Endodermal cell (in vitro differentiated cells): ENCODE results near the gene NAV1. TPM values are rescaled to one million over a fixed set of nuclear protein-coding genes. Genes with fewer than 3 reads are reported as not detected.

Source experiments
- DNase-seq: peaks from one replicate; pipeline ENCODE4 v3.0.0-alpha.2; 2017
- H3K27ac ChIP-seq: 2 replicates; pipeline ENCODE4 v1.5.1; 2013; ENCODE audit warnings: mild to moderate bottlenecking, low read depth, low read length, moderate library complexity
- H3K27me3 ChIP-seq: 2 replicates; pipeline ENCODE4 v1.6.1; 2013; ENCODE audit warnings: mild to moderate bottlenecking, low read length, moderate library complexity; ENCODE audit not compliant: insufficient read depth, control insufficient read depth, poor library complexity, severe bottlenecking
- H3K36me3 ChIP-seq: 2 replicates; pipeline ENCODE4 v1.7.0; 2013; ENCODE audit warnings: mild to moderate bottlenecking, low read length, moderate library complexity; ENCODE audit not compliant: control insufficient read depth, insufficient read depth
- H3K4me1 ChIP-seq: one replicate; pipeline ENCODE4 v1.7.0; 2013; ENCODE audit warnings: low read length; ENCODE audit not compliant: control insufficient read depth, insufficient read depth
- H3K4me3 ChIP-seq: 2 replicates; pipeline ENCODE4 v1.5.1; 2013; ENCODE audit warnings: mild to moderate bottlenecking, low read length, moderate library complexity
- H3K9ac ChIP-seq: 2 replicates; pipeline ENCODE4 v1.6.1; 2013; ENCODE audit warnings: mild to moderate bottlenecking, low read length, moderate library complexity; ENCODE audit not compliant: poor library complexity, severe bottlenecking; ENCODE audit errors: extremely low read depth
- H3K9me3 ChIP-seq: 2 replicates; pipeline ENCODE4 v1.6.1; 2013; ENCODE audit warnings: mild to moderate bottlenecking, low read length, moderate library complexity; ENCODE audit not compliant: control insufficient read depth
- H3K27ac Mint-ChIP-seq: 2 replicates; pipeline ENCODE4 v1.8.0; 2020; ENCODE audit warnings: mixed read lengths
- H3K27me3 Mint-ChIP-seq: 2 replicates; pipeline ENCODE4 v1.8.0; 2021; ENCODE audit warnings: mild to moderate bottlenecking, mixed read lengths; ENCODE audit not compliant: insufficient read depth
- H3K36me3 Mint-ChIP-seq: 2 replicates; pipeline ENCODE4 v1.8.0; 2020; ENCODE audit warnings: low read depth, mixed read lengths
- H3K4me1 Mint-ChIP-seq: 2 replicates; pipeline ENCODE4 v1.8.0; 2020; ENCODE audit warnings: mixed read lengths
- H3K4me3 Mint-ChIP-seq: 2 replicates; pipeline ENCODE4 v1.8.0; 2020; ENCODE audit warnings: mild to moderate bottlenecking, moderate library complexity, mixed read lengths
- H3K9me3 Mint-ChIP-seq: 2 replicates; pipeline ENCODE4 v1.8.0; 2020; ENCODE audit warnings: mild to moderate bottlenecking, mixed read lengths
- CTCF ChIP-seq: fragments of 200-600 bp; sonication (generic); conservative IDR thresholded peaks from 2 replicates; pipeline ENCODE4 v1.5.0; 2021; ENCODE audit warnings: antibody characterized with exemption, mild to moderate bottlenecking
- WGBS, 2 experiments: methylation state at CpG; one replicate each; pipeline versions ENCODE4 v1.1.5 to v1.1.7; 2013; ENCODE audit warnings: missing lambda C conversion rate in 2 of 2, mixed read lengths in 1 of 2; ENCODE audit not compliant: insufficient coverage in 1 of 2, insufficient read length in 1 of 2; 5-methylcytosine and 5-hydroxymethylcytosine counted together
- total RNA-seq, 2 donors: library from RNA; stranded (reverse); fragmentation: NEBNext Ultra II Directional in 1 of 2; extraction: Animal tissue kit (Norgen Biotek cat#: 25700) in 1 of 2; gene quantifications; 2 replicates in 1 of 2; 3 replicates in 1 of 2; pipeline ENCODE4 v1.2.1, GENCODE V29; 2021

NAV1 gene
- total RNA-seq, 2 donors from 2014 or later, result 42.2 to 62.5 TPM

- H3K27ac Mint-ChIP-seq, result no peak overlapping the region
- H3K4me1 Mint-ChIP-seq, result peaks cover 36% of the 10 kb centered on the region
These were observed 30.1 kb upstream of the NAV1 start for GRCh38 chr1:201508809-201509208.

GRCh38 chr1:201509601-201510374, 29.1 kb upstream of the NAV1 start:
- Mint-ChIP-seq H3K9me3 (no peaks in the 10 kb centered on the region), H3K27me3 (peaks cover 42% of the 10 kb centered on the region), H3K36me3 (no peaks in the 10 kb centered on the region), H3K4me1 (peaks cover 44% of the 10 kb centered on the region), H3K4me3 (no peak overlapping the region), H3K27ac (no peak overlapping the region)
- Histone ChIP-seq H3K4me1 (peaks cover 25% of the 10 kb centered on the region), H3K9ac (no peak overlapping the region), H3K27me3 (no peaks in the 10 kb centered on the region), H3K4me3 (no peak overlapping the region), H3K36me3 (no peaks in the 10 kb centered on the region), H3K9me3 (no peaks in the 10 kb centered on the region), H3K27ac (no peak overlapping the region)
- DNase-seq, result no peak
- TF ChIP-seq CTCF, result no peak
- WGBS, 2 experiments, result 78 to 97% methylated on average over 1 to 2 of the region's 2 CpGs

More at GRCh38 chr1:201508809-201509208, 30.1 kb upstream of the NAV1 start:
- Histone ChIP-seq H3K9me3 (no peaks in the 10 kb centered on the region), H3K27me3 (no peaks in the 10 kb centered on the region), H3K27ac (no peak overlapping the region), H3K4me1 (peaks cover 16% of the 10 kb centered on the region), H3K36me3 (no peaks in the 10 kb centered on the region), H3K9ac (no peak overlapping the region), H3K4me3 (no peak overlapping the region)
- H3K9me3 Mint-ChIP-seq, result no peaks in the 10 kb centered on the region
- H3K27me3 Mint-ChIP-seq, result peaks cover 42% of the 10 kb centered on the region
- 95 to 100% methylated on average over 2 of the region's 2 CpGs for WGBS, 2 experiments
- no peak for DNase-seq
- TF ChIP-seq CTCF, result no peak
- no peak overlapping the region for H3K4me3 Mint-ChIP-seq
- no peaks in the 10 kb centered on the region for H3K36me3 Mint-ChIP-seq

DNA sequence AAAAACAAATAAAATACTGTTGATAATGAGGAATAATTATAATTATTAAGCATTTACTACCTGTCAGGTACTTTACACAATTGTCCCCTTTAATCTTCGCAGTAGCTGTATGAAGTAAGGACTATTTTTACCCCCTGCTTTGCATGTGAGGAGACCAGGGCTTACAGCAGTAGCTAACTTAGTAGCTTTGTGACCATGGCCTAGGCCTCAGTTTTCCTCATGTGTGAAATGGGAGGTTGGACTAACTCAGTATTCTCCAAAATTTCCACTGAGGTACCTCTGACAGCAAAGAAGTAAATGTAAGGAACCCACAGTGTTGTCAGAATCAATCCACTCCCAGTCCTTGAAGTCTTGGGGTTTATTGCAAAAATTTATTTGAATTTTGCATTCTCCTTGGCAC, 28.2 kb upstream of the NAV1 start:
- DNase-seq, result no peak
- H3K27me3 Mint-ChIP-seq, result peaks cover 36% of the 10 kb centered on the region
- H3K36me3 Mint-ChIP-seq, result no peaks in the 10 kb centered on the region
- no peak overlapping the region for H3K9ac ChIP-seq
- no peak overlapping the region for H3K4me3 ChIP-seq
- H3K4me1 ChIP-seq, result peaks cover 29% of the 10 kb centered on the region
- no peaks in the 10 kb centered on the region for H3K9me3 Mint-ChIP-seq
- H3K4me1 Mint-ChIP-seq, result peaks cover 44% of the 10 kb centered on the region
- H3K27me3 ChIP-seq, result no peaks in the 10 kb centered on the region
- H3K36me3 ChIP-seq, result no peaks in the 10 kb centered on the region
- H3K27ac ChIP-seq, result no peak overlapping the region
- no peak for TF ChIP-seq CTCF
- no peaks in the 10 kb centered on the region for H3K9me3 ChIP-seq
- 89 to 100% methylated on average over 1 of the region's 1 CpG for WGBS, 2 experiments
- H3K4me3 Mint-ChIP-seq, result no peak overlapping the region
- H3K27ac Mint-ChIP-seq, result no peak overlapping the region
